Measurements from ENCODE around the gene FAM50B. TPM values are rescaled to one million over a fixed set of nuclear protein-coding genes. Genes with fewer than 3 reads are reported as not detected.

FAM50B gene
- total and polyA plus RNA-seq, 2 of the 13 experiments (the other 11 are each of a cell fraction or from before 2014, with no cell fraction given) = 0.05 TPM; not detected in 1

DNA sequence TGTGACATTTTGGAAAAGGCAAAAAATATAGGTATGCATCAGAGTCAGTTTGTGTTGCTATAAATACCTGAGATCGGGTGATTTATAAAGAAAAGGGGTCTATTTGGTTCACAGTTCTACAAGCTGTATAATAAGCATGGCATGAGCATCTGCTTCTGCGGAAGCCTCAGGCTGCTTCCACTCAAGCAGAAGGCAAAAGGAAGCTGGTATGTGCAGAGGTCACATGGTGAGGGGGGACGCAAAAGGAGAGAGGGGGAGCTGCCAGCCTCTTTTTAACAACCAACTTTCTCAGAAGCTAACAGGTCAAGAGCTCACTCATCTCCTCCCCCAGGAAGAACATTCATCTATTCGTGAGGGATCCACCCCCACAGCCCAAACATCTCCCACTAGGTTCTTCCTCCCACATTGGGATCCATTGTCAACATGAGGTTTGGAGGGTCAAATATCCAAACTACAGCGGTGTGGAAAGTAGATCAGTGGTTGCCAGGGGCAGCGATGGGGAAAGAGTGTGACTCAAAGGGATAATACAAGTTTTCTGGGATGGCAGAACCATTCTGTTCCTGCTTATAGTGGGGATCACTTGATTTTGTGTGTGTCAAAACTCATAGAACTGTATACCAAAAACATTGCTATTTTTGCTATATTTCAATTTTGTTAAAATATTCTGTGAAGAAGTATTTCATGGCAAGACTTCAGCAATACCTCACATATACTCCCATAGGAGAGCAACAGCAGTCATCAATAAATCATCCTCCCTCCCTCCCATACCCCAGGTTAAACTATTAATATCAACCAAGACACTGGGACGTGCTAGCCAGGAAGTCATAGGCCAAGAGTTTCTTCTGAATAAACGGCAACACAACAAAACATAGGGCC, 9.9 kb upstream of the FAM50B start (continued):
- no peak for TF ChIP-seq ZNF558 (CRISPR knock-in tag; IDR thresholded peaks at IDR 0.05; ENCODE audit: borderline replicate concordance)
- 0 out of 2 replicates have a peak, but pooled peaks have one; percentile 49 for TF ChIP-seq REPIN1 (CRISPR knock-in tag; IDR thresholded peaks at IDR 0.05; ENCODE audit: borderline replicate concordance, low read depth)
- TF ChIP-seq, protein P1, sequence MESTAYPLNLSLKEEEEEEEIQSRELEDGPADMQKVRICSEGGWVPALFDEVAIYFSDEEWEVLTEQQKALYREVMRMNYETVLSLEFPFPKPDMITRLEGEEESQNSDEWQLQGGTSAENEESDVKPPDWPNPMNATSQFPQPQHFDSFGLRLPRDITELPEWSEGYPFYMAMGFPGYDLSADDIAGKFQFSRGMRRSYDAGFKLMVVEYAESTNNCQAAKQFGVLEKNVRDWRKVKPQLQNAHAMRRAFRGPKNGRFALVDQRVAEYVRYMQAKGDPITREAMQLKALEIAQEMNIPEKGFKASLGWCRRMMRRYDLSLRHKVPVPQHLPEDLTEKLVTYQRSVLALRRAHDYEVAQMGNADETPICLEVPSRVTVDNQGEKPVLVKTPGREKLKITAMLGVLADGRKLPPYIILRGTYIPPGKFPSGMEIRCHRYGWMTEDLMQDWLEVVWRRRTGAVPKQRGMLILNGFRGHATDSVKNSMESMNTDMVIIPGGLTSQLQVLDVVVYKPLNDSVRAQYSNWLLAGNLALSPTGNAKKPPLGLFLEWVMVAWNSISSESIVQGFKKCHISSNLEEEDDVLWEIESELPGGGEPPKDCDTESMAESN (CRISPR knock-in tag; conservative IDR thresholded peaks at IDR 0.05) = no peak
- TF ChIP-seq ZNF619 (CRISPR knock-in tag; IDR thresholded peaks at IDR 0.05) = no peak
- TF ChIP-seq FOSL1 (CRISPR knock-in tag; IDR thresholded peaks at IDR 0.05; ENCODE audit: borderline replicate concordance) = no peak
- no peak for TF ChIP-seq SNAPC5 (CRISPR knock-in tag; IDR thresholded peaks at IDR 0.05; ENCODE audit: borderline replicate concordance)
- TF ChIP-seq ZC3H4 (CRISPR knock-in tag; IDR thresholded peaks at IDR 0.05; ENCODE audit: borderline replicate concordance) = 0 out of 2 replicates have a peak, but pooled peaks have one; percentile 11
- 0 out of 2 replicates have a peak, but pooled peaks have one; percentile 61 for TF ChIP-seq ZNF350 (CRISPR knock-in tag; IDR thresholded peaks at IDR 0.05; ENCODE audit: borderline replicate concordance, low read depth)
- TF ChIP-seq ZNF383 (CRISPR knock-in tag; IDR thresholded peaks at IDR 0.05; ENCODE audit: borderline replicate concordance) = no peak
- TF ChIP-seq ZBTB21 (CRISPR knock-in tag; IDR thresholded peaks at IDR 0.05) = no peak
- TF ChIP-seq GTF2F1 (IDR thresholded peaks at IDR 0.05; ENCODE audit: low read length) = no peak
- no peak for TF ChIP-seq SIN3B (IDR thresholded peaks at IDR 0.05; ENCODE audit: low read length)
- TF ChIP-seq, protein P2, sequence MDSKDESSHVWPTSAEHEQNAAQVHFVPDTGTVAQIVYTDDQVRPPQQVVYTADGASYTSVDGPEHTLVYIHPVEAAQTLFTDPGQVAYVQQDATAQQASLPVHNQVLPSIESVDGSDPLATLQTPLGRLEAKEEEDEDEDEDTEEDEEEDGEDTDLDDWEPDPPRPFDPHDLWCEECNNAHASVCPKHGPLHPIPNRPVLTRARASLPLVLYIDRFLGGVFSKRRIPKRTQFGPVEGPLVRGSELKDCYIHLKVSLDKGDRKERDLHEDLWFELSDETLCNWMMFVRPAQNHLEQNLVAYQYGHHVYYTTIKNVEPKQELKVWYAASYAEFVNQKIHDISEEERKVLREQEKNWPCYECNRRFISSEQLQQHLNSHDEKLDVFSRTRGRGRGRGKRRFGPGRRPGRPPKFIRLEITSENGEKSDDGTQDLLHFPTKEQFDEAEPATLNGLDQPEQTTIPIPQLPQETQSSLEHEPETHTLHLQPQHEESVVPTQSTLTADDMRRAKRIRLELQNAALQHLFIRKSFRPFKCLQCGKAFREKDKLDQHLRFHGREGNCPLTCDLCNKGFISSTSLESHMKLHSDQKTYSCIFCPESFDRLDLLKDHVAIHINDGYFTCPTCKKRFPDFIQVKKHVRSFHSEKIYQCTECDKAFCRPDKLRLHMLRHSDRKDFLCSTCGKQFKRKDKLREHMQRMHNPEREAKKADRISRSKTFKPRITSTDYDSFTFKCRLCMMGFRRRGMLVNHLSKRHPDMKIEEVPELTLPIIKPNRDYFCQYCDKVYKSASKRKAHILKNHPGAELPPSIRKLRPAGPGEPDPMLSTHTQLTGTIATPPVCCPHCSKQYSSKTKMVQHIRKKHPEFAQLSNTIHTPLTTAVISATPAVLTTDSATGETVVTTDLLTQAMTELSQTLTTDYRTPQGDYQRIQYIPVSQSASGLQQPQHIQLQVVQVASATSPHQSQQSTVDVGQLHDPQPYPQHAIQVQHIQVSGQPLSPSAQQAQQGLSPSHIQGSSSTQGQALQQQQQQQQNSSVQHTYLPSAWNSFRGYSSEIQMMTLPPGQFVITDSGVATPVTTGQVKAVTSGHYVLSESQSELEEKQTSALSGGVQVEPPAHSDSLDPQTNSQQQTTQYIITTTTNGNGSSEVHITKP (CRISPR knock-in tag; IDR thresholded peaks at IDR 0.05; ENCODE audit: low read depth) = peak; percentile 85; the same call in 1 of the 2 replicates
- TF ChIP-seq, protein P3, sequence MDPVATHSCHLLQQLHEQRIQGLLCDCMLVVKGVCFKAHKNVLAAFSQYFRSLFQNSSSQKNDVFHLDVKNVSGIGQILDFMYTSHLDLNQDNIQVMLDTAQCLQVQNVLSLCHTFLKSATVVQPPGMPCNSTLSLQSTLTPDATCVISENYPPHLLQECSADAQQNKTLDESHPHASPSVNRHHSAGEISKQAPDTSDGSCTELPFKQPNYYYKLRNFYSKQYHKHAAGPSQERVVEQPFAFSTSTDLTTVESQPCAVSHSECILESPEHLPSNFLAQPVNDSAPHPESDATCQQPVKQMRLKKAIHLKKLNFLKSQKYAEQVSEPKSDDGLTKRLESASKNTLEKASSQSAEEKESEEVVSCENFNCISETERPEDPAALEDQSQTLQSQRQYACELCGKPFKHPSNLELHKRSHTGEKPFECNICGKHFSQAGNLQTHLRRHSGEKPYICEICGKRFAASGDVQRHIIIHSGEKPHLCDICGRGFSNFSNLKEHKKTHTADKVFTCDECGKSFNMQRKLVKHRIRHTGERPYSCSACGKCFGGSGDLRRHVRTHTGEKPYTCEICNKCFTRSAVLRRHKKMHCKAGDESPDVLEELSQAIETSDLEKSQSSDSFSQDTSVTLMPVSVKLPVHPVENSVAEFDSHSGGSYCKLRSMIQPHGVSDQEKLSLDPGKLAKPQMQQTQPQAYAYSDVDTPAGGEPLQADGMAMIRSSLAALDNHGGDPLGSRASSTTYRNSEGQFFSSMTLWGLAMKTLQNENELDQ (CRISPR knock-in tag; IDR thresholded peaks at IDR 0.05; ENCODE audit: borderline replicate concordance) = peak; percentile 80; the same call in 1 of the 2 replicates
- no peak for TF ChIP-seq PLRG1 (conservative IDR thresholded peaks at IDR 0.05)
- TF ChIP-seq ATAD3A (CRISPR knock-in tag; IDR thresholded peaks at IDR 0.05) = no peak
- TF ChIP-seq ZMAT3 (CRISPR knock-in tag; conservative IDR thresholded peaks at IDR 0.05) = peak; percentile 77
- peak; percentile 91 for TF ChIP-seq ZNF230 (CRISPR knock-in tag; IDR thresholded peaks at IDR 0.05)
- no peak for TF ChIP-seq ZNF138 (CRISPR knock-in tag; IDR thresholded peaks at IDR 0.05; ENCODE audit: low read depth)
- TF ChIP-seq ZFP82 (CRISPR knock-in tag; IDR thresholded peaks at IDR 0.05; ENCODE audit: borderline replicate concordance) = peak; percentile 92; the same call in 1 of the 2 replicates
- no peak for TF ChIP-seq ZNF780A (CRISPR knock-in tag; IDR thresholded peaks at IDR 0.05)

Data from HepG2 (cell line).